HL-60 (cell line): ENCODE measurements around the gene YBEY.

Experiments
- DNase-seq, 2 experiments: peaks; one replicate each; pipeline ENCODE4 v3.0.0-alpha.2; 2010 to 2020; ENCODE audit warnings: low read depth in 1 of 2, low spot score in 1 of 2
- H3K27ac ChIP-seq: fragments of 250-450 bp; sonication (Bioruptor Pico); replicated peaks from 2 replicates; pipeline ENCODE4 v1.5.1; 2020; ENCODE audit warnings: mild to moderate bottlenecking, moderate library complexity
- H3K27me3 ChIP-seq: fragments of 250-450 bp; sonication (Bioruptor Pico); 2 replicates; pipeline ENCODE4 v1.5.1; 2021; ENCODE audit warnings: mild to moderate bottlenecking, moderate library complexity; ENCODE audit not compliant: insufficient read depth, poor library complexity, severe bottlenecking
- H3K4me3 ChIP-seq: replicated peaks from 2 replicates; pipeline ENCODE4 v1.5.1; 2011; ENCODE audit warnings: mild to moderate bottlenecking, control low read depth, low read length; ENCODE audit not compliant: insufficient read depth
- CTCF ChIP-seq: IDR thresholded peaks from one replicate; pipeline ENCODE4 v1.5.1; 2011; ENCODE audit warnings: low read length, control low read depth, inconsistent platforms; ENCODE audit not compliant: insufficient read depth
- GABPA ChIP-seq: IDR thresholded peaks from 2 replicates; pipeline ENCODE4 v1.6.1; 2012; ENCODE audit warnings: low read depth
- POLR2AphosphoS5 ChIP-seq: IDR thresholded peaks from 2 replicates; pipeline ENCODE4 v1.6.1; 2012; ENCODE audit warnings: low read depth
- REST ChIP-seq: IDR thresholded peaks from 2 replicates; pipeline ENCODE4 v1.6.1; 2012; ENCODE audit warnings: low read depth; ENCODE audit not compliant: insufficient replicate concordance
- SPI1 ChIP-seq: IDR thresholded peaks from 2 replicates; pipeline ENCODE4 v1.6.1; 2012; ENCODE audit warnings: low read depth, mild to moderate bottlenecking, borderline replicate concordance

YBEY gene

DNA sequence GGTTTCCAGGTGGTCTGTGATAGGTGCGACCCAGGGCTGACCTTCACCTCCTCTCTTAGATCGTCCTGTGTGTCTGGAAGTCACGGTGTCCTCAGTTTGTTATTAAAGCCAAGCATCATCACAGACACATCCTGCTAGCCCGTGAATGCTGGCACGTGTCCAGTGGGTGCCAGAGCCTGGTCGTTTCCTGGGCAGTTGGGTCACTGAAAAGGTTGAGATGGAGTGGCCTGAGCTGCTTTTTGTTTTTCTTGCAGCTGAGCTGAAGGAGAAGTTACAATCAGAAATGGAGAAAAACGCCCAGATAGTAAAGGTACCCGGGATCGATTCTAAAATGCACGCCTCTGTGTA, 61.0 kb downstream of the YBEY start:
- no peak for TF ChIP-seq POLR2AphosphoS5
- TF ChIP-seq GABPA: no peak
- TF ChIP-seq CTCF: no peak
- no peak for TF ChIP-seq SPI1
- no peak for TF ChIP-seq REST
- DNase-seq: no peak
- Histone ChIP-seq H3K27me3 (no peaks in the 10 kb centered on the region), H3K27ac (no peak overlapping the region), H3K4me3 (no peak overlapping the region)
